Activated T-cell treated with anti-CD3 and anti-CD28 coated beads, Interleukin-2, amount 50 U/mL, for 72 hours (primary cell): ENCODE data around the gene MAD2L1BP. TPM values are rescaled to one million over a fixed set of nuclear protein-coding genes. Genes with fewer than 3 reads are reported as not detected.
A peak's percentile ranks its signal among the peaks of the same experiment; 100 is the strongest.
"Not testable (repeated sequence)": the region's sequence is repeated elsewhere in the genome, so short reads cannot be mapped to it uniquely, and the experiment has no call there.

Experiments used
- ATAC-seq, 2 donors: fragments of 150-1000 bp; cut with Tn5 transposase; replicated peaks in 1 of 2; 2 replicates each; pipeline ENCODE4 v1.10.0; 2021; ENCODE audit warnings: moderate library complexity in 2 of 2, mild to moderate bottlenecking in 1 of 2
- DNase-seq, 2 donors: peaks; one replicate each; pipeline ENCODE4 v3.0.0; 2021 to 2022; ENCODE audit warnings: mixed read lengths in 1 of 2
- H3K27ac Mint-ChIP-seq: one replicate; pipeline ENCODE4 v1.8.0; 2022; ENCODE audit warnings: mild to moderate bottlenecking, moderate library complexity, mixed read lengths
- H3K27me3 Mint-ChIP-seq: one replicate; pipeline ENCODE4 v1.8.0; 2022; ENCODE audit warnings: low read depth, mixed read lengths
- H3K36me3 Mint-ChIP-seq, 2 donors: one replicate each; pipeline ENCODE4 v1.8.0; 2022; ENCODE audit warnings: mixed read lengths in 2 of 2, mild to moderate bottlenecking in 1 of 2; ENCODE audit not compliant: insufficient read depth in 2 of 2
- H3K4me1 Mint-ChIP-seq: one replicate; pipeline ENCODE4 v1.8.0; 2022; ENCODE audit warnings: low read depth, mixed read lengths
- H3K4me3 Mint-ChIP-seq, 2 donors: one replicate each; pipeline ENCODE4 v1.8.0; 2022; ENCODE audit warnings: mild to moderate bottlenecking in 2 of 2, mixed read lengths in 2 of 2, moderate library complexity in 2 of 2
- H3K9me3 Mint-ChIP-seq, 2 donors: one replicate each; pipeline ENCODE4 v1.8.0; 2022; ENCODE audit warnings: mixed read lengths in 2 of 2
- total RNA-seq, 2 donors: library from RNA; stranded (reverse); gene quantifications; one replicate each; pipeline ENCODE4 v1.2.3, GENCODE V29; 2022

MAD2L1BP gene, protein sequence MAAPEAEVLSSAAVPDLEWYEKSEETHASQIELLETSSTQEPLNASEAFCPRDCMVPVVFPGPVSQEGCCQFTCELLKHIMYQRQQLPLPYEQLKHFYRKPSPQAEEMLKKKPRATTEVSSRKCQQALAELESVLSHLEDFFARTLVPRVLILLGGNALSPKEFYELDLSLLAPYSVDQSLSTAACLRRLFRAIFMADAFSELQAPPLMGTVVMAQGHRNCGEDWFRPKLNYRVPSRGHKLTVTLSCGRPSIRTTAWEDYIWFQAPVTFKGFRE
- total RNA-seq: 10 to 100 TPM; 40.4 to 41.3 TPM

DNA sequence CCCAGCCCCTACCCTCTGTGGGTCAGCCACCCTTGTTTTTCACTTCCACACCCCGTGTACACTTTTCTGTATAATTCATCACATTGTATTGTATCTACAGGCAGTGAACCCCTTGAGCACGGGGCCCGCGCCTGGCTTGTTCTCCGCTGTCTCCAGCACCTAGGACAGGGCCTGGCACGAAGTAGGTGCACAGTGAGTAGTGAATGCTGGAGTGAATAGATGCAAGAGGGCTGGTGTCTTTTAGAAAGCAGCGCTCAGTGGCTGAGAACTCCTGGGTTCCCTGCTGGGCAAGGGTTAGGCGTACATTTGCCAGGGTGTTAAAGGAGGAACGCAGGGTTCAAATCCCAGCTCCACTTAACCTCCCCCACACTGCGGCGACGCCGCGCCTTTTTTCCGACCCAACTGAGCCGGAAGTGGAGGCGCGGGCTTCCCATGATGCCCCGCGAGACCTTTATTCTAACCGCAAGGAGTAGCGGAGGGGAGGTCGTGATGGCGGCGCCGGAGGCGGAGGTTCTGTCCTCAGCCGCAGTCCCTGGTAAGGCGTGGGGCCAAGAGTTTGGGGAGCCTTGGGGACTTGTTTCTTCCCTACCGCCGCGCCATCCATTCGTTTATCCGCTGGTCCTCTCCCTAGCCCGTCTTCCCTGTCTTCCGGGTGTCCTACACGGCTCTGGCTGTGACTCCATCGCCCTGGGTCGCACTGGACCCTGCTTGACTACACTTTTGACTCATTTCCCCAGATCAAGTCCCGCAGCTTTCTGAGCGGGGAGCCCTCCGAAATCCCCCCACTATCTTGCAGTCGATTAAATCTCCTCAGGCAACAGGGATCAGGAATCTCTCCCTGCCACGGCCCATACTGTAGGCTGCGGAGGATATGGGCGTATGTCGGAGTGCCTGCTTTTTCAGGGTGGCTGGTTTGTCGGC is at the start of gene MAD2L1BP:
MAD2L1BP (plus strand) TSS at position 454 of the 921 bp plus-strand sequence; CDS start at position 490, 36 bp downstream.
- ATAC-seq (peak; percentile 90 to 92), DNase-seq (peak; percentile 90)
- H3K4me3 Mint-ChIP-seq: peak within 1 kb of the TSS; percentile 97 to 98
- H3K4me1 Mint-ChIP-seq: peaks cover 65% of the 10 kb centered on the region
- H3K27me3 Mint-ChIP-seq: no peaks in the 10 kb centered on the region
- no peaks in the 10 kb centered on the region for H3K9me3 Mint-ChIP-seq
- peaks cover 12 to 19% of the 10 kb centered on the region in 2 donors for H3K36me3 Mint-ChIP-seq
- H3K27ac Mint-ChIP-seq: peak within 1 kb of the TSS; percentile 97

GRCh38 chr6:43588194-43588593 is 47.4 kb upstream of the MAD2L1BP start:
- H3K9me3 Mint-ChIP-seq: no peaks in the 10 kb centered on the region
- H3K4me1 Mint-ChIP-seq: peaks cover 12% of the 10 kb centered on the region
- no peak overlapping the region for H3K4me3 Mint-ChIP-seq
- no peak for ATAC-seq
- no peak overlapping the region for H3K27ac Mint-ChIP-seq
- no peaks in the 10 kb centered on the region for H3K27me3 Mint-ChIP-seq
- H3K36me3 Mint-ChIP-seq: peaks cover 6 to 31% of the 10 kb centered on the region in 2 donors
- DNase-seq: no peak

DNA sequence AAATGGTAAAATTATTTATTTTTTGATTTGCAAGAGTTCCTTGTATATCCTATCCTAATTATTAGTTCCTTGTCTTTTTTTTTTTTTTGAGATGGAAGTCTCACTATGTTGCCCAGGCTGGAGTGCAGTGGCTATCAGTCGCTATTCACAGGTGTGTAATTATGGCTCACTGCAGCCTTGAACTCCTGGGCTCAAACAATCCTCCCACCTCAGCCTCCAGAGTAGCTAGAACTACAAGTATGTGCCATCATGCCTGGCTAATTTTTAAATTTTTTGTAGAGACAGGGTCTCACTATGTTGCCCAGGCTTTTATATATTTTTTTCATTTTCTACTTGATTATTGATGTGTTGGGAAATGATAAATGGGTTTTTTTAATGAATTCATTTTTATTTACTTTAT is 46.1 kb upstream of the MAD2L1BP start:
- ATAC-seq, H3K27me3 Mint-ChIP-seq: not testable (repeated sequence)

GRCh38 chr6:43593938-43594337 is 41.7 kb upstream of the MAD2L1BP start:
- H3K9me3 Mint-ChIP-seq: no peaks in the 10 kb centered on the region
- H3K36me3 Mint-ChIP-seq: peaks cover 2 to 15% of the 10 kb centered on the region in 2 donors
- H3K27ac Mint-ChIP-seq: no peak overlapping the region
- ATAC-seq (no peak), DNase-seq (no peak)
- no peaks in the 10 kb centered on the region for H3K4me1 Mint-ChIP-seq
- H3K4me3 Mint-ChIP-seq: no peak overlapping the region
- H3K27me3 Mint-ChIP-seq: no peaks in the 10 kb centered on the region

More for the DNA sequence above, 46.1 kb upstream of the MAD2L1BP start:
- not testable (repeated sequence) for H3K4me1 Mint-ChIP-seq, H3K27ac Mint-ChIP-seq, H3K4me3 Mint-ChIP-seq, DNase-seq, H3K9me3 Mint-ChIP-seq
- peaks cover 6 to 26% of the 10 kb centered on the region in 2 donors for H3K36me3 Mint-ChIP-seq

DNA sequence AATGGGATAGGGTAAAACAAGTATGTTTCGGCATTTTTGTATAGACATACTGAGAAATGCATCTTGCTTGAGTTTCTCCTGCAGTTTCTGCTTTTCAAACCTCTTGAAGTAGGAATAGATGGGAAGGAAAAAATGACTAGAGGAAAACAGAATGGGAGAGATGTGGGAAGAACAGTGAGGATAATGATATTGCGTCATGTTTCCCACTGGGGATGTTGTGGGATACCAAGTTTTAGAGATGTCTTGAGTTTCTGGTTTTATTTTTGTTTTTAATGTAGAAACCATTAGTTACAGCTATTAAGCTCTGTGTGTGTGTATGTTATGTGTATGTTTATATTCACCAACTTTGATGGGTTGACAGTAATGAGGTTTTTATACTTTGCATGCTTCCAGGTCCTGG is 35.0 kb upstream of the MAD2L1BP start:
- Mint-ChIP-seq H3K36me3 (peaks cover 7 to 25% of the 10 kb centered on the region in 2 donors), H3K4me3 (no peak overlapping the region), H3K27me3 (no peaks in the 10 kb centered on the region), H3K4me1 (no peaks in the 10 kb centered on the region), H3K27ac (no peak overlapping the region), H3K9me3 (no peaks in the 10 kb centered on the region)
- ATAC-seq: no peak
- no peak for DNase-seq

- H3K27ac Mint-ChIP-seq: no peak overlapping the region
- H3K36me3 Mint-ChIP-seq: peaks cover 12 to 35% of the 10 kb centered on the region in 2 donors
- H3K27me3 Mint-ChIP-seq: no peaks in the 10 kb centered on the region
- no peak overlapping the region for H3K4me3 Mint-ChIP-seq
- DNase-seq: no peak
- peaks cover 4% of the 10 kb centered on the region for H3K4me1 Mint-ChIP-seq
- ATAC-seq: no peak
- no peaks in the 10 kb centered on the region for H3K9me3 Mint-ChIP-seq
These were observed 31.5 kb upstream of the MAD2L1BP start for GRCh38 chr6:43604174-43604573.

GRCh38 chr6:43606019-43606418 is 29.6 kb upstream of the MAD2L1BP start:
- Mint-ChIP-seq H3K27me3 (no peaks in the 10 kb centered on the region), H3K36me3 (peaks cover 14 to 32% of the 10 kb centered on the region in 2 donors), H3K27ac (no peak overlapping the region), H3K9me3 (no peaks in the 10 kb centered on the region), H3K4me1 (peaks cover 4% of the 10 kb centered on the region), H3K4me3 (no peak overlapping the region)
- ATAC-seq: no peak
- no peak for DNase-seq

GRCh38 chr6:43608310-43608763 is 27.3 kb upstream of the MAD2L1BP start:
- Mint-ChIP-seq H3K27me3 (no peaks in the 10 kb centered on the region), H3K36me3 (peaks cover 12 to 29% of the 10 kb centered on the region in 2 donors), H3K9me3 (no peaks in the 10 kb centered on the region), H3K27ac (peak overlapping the region; percentile 2), H3K4me3 (no peak overlapping the region), H3K4me1 (peaks cover 4% of the 10 kb centered on the region)
- ATAC-seq (no peak), DNase-seq (peak; percentile 55 to 58)

GRCh38 chr6:43608807-43609206 is 26.8 kb upstream of the MAD2L1BP start:
- H3K4me1 Mint-ChIP-seq: peaks cover 4% of the 10 kb centered on the region
- peak overlapping the region; percentile 2 for H3K27ac Mint-ChIP-seq
- peaks cover 14 to 33% of the 10 kb centered on the region in 2 donors for H3K36me3 Mint-ChIP-seq
- H3K9me3 Mint-ChIP-seq: no peaks in the 10 kb centered on the region
- no peaks in the 10 kb centered on the region for H3K27me3 Mint-ChIP-seq
- ATAC-seq: no peak
- DNase-seq: no peak
- no peak overlapping the region for H3K4me3 Mint-ChIP-seq

- Mint-ChIP-seq H3K27me3 (no peaks in the 10 kb centered on the region), H3K4me3 (no peak overlapping the region), H3K9me3 (no peaks in the 10 kb centered on the region), H3K27ac (peak overlapping the region; percentile 48), H3K36me3 (peaks cover 11 to 30% of the 10 kb centered on the region in 2 donors), H3K4me1 (peaks cover 4% of the 10 kb centered on the region)
- DNase-seq (no peak), ATAC-seq (no peak)
These were observed 26.2 kb upstream of the MAD2L1BP start for GRCh38 chr6:43609402-43609801.

- Mint-ChIP-seq H3K4me1 (peaks cover 4% of the 10 kb centered on the region), H3K27me3 (no peaks in the 10 kb centered on the region), H3K4me3 (no peak overlapping the region), H3K36me3 (peaks cover 11 to 26% of the 10 kb centered on the region in 2 donors), H3K9me3 (no peaks in the 10 kb centered on the region), H3K27ac (peak overlapping the region; percentile 56)
- DNase-seq (no peak), ATAC-seq (no peak)
These were observed 25.2 kb upstream of the MAD2L1BP start for GRCh38 chr6:43610431-43610830.

GRCh38 chr6:43613721-43614395 is 21.8 kb upstream of the MAD2L1BP start:
- Mint-ChIP-seq H3K4me3 (no peak overlapping the region), H3K36me3 (peaks cover 7 to 19% of the 10 kb centered on the region in 2 donors), H3K27ac (peak overlapping the region; percentile 2), H3K27me3 (no peaks in the 10 kb centered on the region), H3K4me1 (no peaks in the 10 kb centered on the region), H3K9me3 (no peaks in the 10 kb centered on the region)
- ATAC-seq: no peak
- no peak for DNase-seq

GRCh38 chr6:43614396-43614730 is 21.3 kb upstream of the MAD2L1BP start:
- Mint-ChIP-seq H3K4me1 (no peaks in the 10 kb centered on the region), H3K27ac (no peak overlapping the region), H3K27me3 (no peaks in the 10 kb centered on the region), H3K4me3 (no peak overlapping the region), H3K36me3 (peaks cover 7 to 20% of the 10 kb centered on the region in 2 donors), H3K9me3 (no peaks in the 10 kb centered on the region)
- ATAC-seq: no peak
- DNase-seq: no peak
